Mesodermal cell (in vitro differentiated cells): ENCODE results near the gene NENF.

Experiments
- H3K27ac ChIP-seq: 2 replicates; pipeline ENCODE4 v1.7.0; 2013; ENCODE audit warnings: mild to moderate bottlenecking, low read depth, low read length, moderate library complexity; ENCODE audit not compliant: severe bottlenecking
- H3K36me3 ChIP-seq: 2 replicates; pipeline ENCODE4 v1.7.1; 2013; ENCODE audit warnings: mild to moderate bottlenecking, low read length, moderate library complexity; ENCODE audit not compliant: control insufficient read depth, insufficient read depth
- H3K4me1 ChIP-seq: one replicate; pipeline ENCODE4 v1.7.1; 2013; ENCODE audit warnings: mild to moderate bottlenecking, low read length; ENCODE audit not compliant: insufficient read depth, control insufficient read depth, poor library complexity, severe bottlenecking
- H3K4me3 ChIP-seq: 2 replicates; pipeline ENCODE4 v1.7.0; 2013; ENCODE audit warnings: low read length, control low read depth, mild to moderate bottlenecking; ENCODE audit not compliant: insufficient read depth, poor library complexity, severe bottlenecking; ENCODE audit errors: extremely low read depth
- H3K9me3 ChIP-seq: 2 replicates; pipeline ENCODE4 v1.7.1; 2013; ENCODE audit warnings: mild to moderate bottlenecking, low read length, moderate library complexity; ENCODE audit not compliant: control insufficient read depth
- whole genome bisulfite sequencing, 2 experiments: methylation state at CpG; one replicate each; pipeline ENCODE4 v1.1.5; 2013; ENCODE audit warnings: missing lambda C conversion rate in 2 of 2; ENCODE audit not compliant: insufficient coverage in 2 of 2; 5-methylcytosine and 5-hydroxymethylcytosine counted together

Gene NENF

GRCh38 chr1:212410231-212410820, 22.4 kb upstream of the NENF start:
- 93 to 95% methylated on average over 5 to 8 of the region's 8 CpGs for WGBS, 2 experiments
- H3K27ac ChIP-seq: no peak overlapping the region
- H3K9me3 ChIP-seq: no peaks in the 10 kb centered on the region
- H3K4me1 ChIP-seq: peaks cover 3% of the 10 kb centered on the region
- no peak overlapping the region for H3K4me3 ChIP-seq
- peaks cover 73% of the 10 kb centered on the region for H3K36me3 ChIP-seq

DNA sequence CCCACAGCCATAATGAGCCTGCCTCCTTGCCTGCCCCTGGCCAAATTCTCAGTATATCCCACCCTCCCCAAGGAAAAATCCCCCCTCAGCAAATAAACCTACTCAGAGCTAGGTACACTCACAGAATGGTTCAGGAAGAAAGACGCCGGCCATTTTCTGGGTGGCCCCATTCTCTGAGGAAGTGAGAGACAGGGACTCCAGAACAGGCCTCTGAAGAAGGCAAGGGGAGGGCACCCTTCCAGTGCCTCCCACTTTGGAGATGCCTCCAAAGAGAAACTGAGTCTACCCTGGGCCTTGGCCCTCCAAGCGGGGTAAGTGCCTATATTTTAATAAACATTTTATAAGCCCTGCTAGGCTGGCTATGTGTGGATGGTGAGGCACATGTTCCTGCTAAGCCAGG, 20.3 kb upstream of the NENF start:
- Histone ChIP-seq H3K9me3 (no peaks in the 10 kb centered on the region), H3K36me3 (peaks cover 52% of the 10 kb centered on the region), H3K4me1 (peaks cover 3% of the 10 kb centered on the region), H3K4me3 (no peak overlapping the region), H3K27ac (no peak overlapping the region)
- WGBS, 2 experiments: 100% methylated on average over 2 of the region's 3 CpGs; no CpG with 5 or more reads in 1 of the 2 experiments

DNA sequence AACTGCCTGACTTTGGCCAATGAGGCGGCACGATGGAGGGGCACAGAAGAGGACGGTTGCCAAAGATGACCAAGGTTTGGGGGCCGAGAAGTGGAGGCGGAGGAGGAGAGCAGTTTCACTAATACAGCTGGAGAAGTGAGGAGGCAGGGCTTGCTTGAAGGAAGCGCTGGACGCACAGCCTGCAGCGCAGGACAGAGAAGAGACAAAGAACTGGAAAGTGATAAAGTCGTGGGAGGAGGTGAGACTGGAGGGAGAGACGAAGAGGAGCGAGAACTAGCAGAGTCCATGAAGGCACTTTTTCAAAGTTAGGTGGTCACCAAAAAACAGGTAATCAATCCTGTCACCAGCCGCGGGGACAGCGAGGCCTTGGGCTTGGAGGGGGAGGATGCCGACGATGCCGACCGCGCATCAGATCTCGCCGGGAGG, 18.8 kb upstream of the NENF start:
- H3K27ac ChIP-seq: no peak overlapping the region
- peak overlapping the region; percentile 90 for H3K4me3 ChIP-seq
- H3K9me3 ChIP-seq: no peaks in the 10 kb centered on the region
- WGBS, 2 experiments: 9 to 16% methylated on average over 15 to 21 of the region's 21 CpGs
- H3K36me3 ChIP-seq: peaks cover 37% of the 10 kb centered on the region
- peaks cover 3% of the 10 kb centered on the region for H3K4me1 ChIP-seq

DNA sequence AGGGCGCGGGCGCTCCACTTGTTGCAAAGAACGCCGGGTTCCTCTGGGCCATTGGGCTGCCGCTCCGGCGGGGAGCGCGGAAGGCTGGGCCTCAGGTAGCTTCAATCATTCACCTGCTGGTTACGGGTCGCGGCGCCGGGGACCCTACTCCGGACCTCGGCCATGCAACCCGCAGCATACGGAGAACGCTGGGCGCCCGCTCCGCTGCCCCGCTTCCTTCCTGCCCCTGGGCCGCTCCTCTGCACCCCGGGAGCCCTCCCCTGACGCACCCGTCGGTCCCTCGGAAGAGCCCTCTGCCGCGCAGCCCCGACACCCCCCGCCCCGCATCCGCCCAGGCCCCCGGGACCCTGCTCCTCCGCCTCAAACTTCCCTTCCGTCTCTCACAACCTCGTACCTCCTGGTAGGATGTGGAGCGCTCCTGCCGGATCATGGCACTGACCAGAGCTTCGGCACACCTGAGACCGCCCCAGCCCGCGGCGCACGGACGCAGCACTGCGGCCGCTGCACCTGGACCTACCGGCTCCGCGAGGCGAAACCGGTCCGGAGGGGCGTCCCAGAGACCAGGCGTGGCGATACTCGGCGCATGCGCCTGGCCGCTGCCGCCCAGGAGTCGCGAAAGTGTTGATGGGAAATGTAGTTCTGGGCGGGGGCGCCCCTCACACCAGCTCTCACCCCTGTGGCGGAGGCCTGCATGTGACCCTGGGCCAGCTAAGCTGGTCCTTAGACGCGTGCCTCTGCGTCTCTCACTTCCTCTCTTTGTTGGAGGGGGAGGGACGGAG, 18.2 kb upstream of the NENF start, which contains the start of gene PACC1:
Gene PACC1, minus strand, starts transcription at position 559 of the 779 bp plus-strand sequence. Its CDS starts 129 bp downstream, at position 430.
- no peaks in the 10 kb centered on the region for H3K9me3 ChIP-seq
- 0 to 1% methylated on average over 41 to 61 of the region's 74 CpGs for WGBS, 2 experiments
- no peak within 1 kb of the TSS for H3K27ac ChIP-seq
- peaks cover 31% of the 10 kb centered on the region for H3K36me3 ChIP-seq
- peak within 1 kb of the TSS; percentile 90 for H3K4me3 ChIP-seq
- H3K4me1 ChIP-seq: peaks cover 3% of the 10 kb centered on the region

DNA sequence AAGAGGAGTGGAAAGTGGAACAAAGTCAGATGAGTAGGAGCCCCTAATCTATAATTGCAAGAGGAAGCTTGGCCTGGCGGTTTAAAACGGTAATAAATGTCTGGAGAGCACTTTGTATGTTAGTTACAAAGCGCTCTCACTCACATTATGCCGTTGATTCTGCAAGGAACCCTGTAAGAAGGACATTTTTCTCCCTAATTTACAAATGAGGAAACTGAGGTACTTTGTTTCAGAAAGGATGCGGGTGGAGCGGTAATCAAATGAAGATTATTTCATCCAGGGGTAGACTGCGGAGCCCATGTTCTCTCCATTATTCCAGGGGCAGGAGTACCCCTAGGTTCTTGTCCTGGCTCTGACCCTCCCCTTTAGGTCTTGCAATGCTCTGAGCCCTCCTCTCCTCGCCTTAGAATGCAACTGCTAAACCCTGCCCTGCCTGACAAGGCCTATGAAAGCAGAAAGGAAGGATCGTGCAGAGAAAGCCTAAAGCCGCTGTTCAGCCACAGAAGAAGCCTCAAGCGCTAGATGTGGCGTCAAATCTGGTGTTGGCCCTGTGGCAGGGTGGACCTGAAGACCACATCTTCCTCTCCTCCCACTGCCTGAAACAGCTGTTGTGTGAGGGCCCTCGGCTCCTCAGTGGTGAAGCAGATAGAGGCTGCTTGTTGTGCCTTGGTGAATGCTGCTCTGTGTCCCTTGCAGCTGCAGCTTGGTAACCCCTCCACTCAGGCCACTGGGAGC, 17.4 kb upstream of the NENF start:
- peaks cover 24% of the 10 kb centered on the region for H3K36me3 ChIP-seq
- peaks cover 3% of the 10 kb centered on the region for H3K4me1 ChIP-seq
- H3K4me3 ChIP-seq: peak overlapping the region; percentile 90
- H3K9me3 ChIP-seq: no peaks in the 10 kb centered on the region
- WGBS, 2 experiments: 76 to 85% methylated on average over 10 of the region's 13 CpGs
- H3K27ac ChIP-seq: no peak overlapping the region

GRCh38 chr1:212421165-212421564, 11.6 kb upstream of the NENF start:
- no CpG with 5 or more reads among the region's 2 CpGs for whole genome bisulfite sequencing, 2 experiments
- Histone ChIP-seq H3K27ac (no peak overlapping the region), H3K9me3 (no peaks in the 10 kb centered on the region), H3K4me3 (no peak overlapping the region), H3K36me3 (no peaks in the 10 kb centered on the region), H3K4me1 (no peaks in the 10 kb centered on the region)

- 81 to 87% methylated on average over 2 to 3 of the region's 3 CpGs for WGBS, 2 experiments
- Histone ChIP-seq H3K4me3 (no peak overlapping the region), H3K36me3 (no peaks in the 10 kb centered on the region), H3K4me1 (no peaks in the 10 kb centered on the region), H3K9me3 (no peaks in the 10 kb centered on the region), H3K27ac (no peak overlapping the region)
Measured at GRCh38 chr1:212423879-212424278, 8.8 kb upstream of the NENF start.

DNA sequence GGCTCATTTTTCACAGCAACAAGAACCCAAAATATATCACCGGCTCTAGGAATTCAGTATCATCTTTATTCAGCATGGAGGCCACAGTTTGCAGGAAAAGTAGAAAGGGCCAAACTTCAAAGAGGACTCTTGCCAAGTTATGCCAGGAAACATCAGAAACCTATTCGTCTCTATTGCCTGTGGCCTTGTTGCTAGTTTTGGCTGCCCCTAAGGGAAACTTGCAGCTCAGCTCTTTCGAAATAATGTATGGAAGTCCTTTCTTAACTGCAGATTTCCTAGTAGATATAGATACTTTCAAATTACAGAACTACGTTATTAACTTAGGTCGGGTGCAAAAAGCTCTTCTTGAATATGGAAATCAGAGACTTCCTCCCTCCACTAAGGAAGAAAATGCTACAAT, 4.2 kb upstream of the NENF start:
- Histone ChIP-seq H3K9me3 (no peaks in the 10 kb centered on the region), H3K27ac (no peak overlapping the region), H3K4me3 (no peak overlapping the region), H3K4me1 (no peaks in the 10 kb centered on the region), H3K36me3 (no peaks in the 10 kb centered on the region)
- WGBS, 2 experiments: 71 to 90% methylated on average over 1 to 2 of the region's 5 CpGs

DNA sequence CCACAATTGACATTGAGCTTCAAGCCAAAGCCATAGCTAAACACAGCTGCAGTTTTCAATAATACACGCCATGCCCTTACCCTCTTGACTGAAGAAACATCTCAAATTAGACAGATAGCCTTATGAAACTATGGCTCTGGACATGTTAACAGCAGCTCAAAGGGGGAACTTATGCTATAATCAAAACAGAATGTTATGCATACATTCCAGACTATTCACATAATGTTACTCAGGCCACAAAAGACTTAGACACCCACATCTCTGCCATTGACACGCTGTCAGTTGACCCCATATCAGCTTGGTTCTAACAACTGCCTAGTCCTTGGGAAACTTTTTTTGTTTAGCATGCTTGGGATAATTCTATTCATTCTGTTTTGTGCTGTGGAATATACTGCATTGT, 2.3 kb upstream of the NENF start:
- H3K4me1 ChIP-seq: no peaks in the 10 kb centered on the region
- H3K9me3 ChIP-seq: no peaks in the 10 kb centered on the region
- H3K27ac ChIP-seq: no peak overlapping the region
- WGBS, 2 experiments: 100% methylated on average over 1 to 2 of the region's 2 CpGs
- no peaks in the 10 kb centered on the region for H3K36me3 ChIP-seq
- no peak overlapping the region for H3K4me3 ChIP-seq

- H3K4me3 ChIP-seq: no peak overlapping the region
- WGBS, 2 experiments: 100% methylated on average over 1 to 2 of the region's 3 CpGs
Measured at GRCh38 chr1:212430955-212431394, 1.7 kb upstream of the NENF start.

More at GRCh38 chr1:212430955-212431394, 1.7 kb upstream of the NENF start:
- no peaks in the 10 kb centered on the region for H3K36me3 ChIP-seq
- H3K4me1 ChIP-seq: no peaks in the 10 kb centered on the region
- H3K27ac ChIP-seq: no peak overlapping the region
- no peaks in the 10 kb centered on the region for H3K9me3 ChIP-seq
